Lung (tissue), 12 donors: ENCODE data around the gene MME. TPM values are rescaled to one million over a fixed set of nuclear protein-coding genes. Genes with fewer than 3 reads are reported as not detected.

Experiments used
- ATAC-seq: fragments of 200-7000 bp; cut with Tn5 transposase; one replicate; pipeline ENCODE4 v1.9.1; 2020; ENCODE audit warnings: moderate number of reproducible peaks; ENCODE audit not compliant: insufficient read depth, low FRiP score
- DNase-seq, 3 donors: peaks; one replicate each; pipeline ENCODE4 v3.0.0-alpha.2; 2013 to 2017
- H3K27ac ChIP-seq, 2 donors: one replicate each; pipeline ENCODE4 v1.5.1; 2013; ENCODE audit warnings: mild to moderate bottlenecking in 2 of 2, moderate library complexity in 2 of 2, control low read depth in 1 of 2, inconsistent platforms in 1 of 2, low read depth in 1 of 2, low read length in 1 of 2
- H3K27me3 ChIP-seq, 3 donors: one replicate each; pipeline ENCODE4 v1.5.1; 2013; ENCODE audit warnings: low read length in 2 of 3; ENCODE audit not compliant: control insufficient read depth in 3 of 3, insufficient read depth in 3 of 3
- H3K36me3 ChIP-seq, 4 donors: one replicate each; pipeline ENCODE4 v1.5.1; 2013; ENCODE audit warnings: low read length in 4 of 4, mild to moderate bottlenecking in 1 of 4, moderate library complexity in 1 of 4; ENCODE audit not compliant: control insufficient read depth in 4 of 4, insufficient read depth in 4 of 4
- H3K4me1 ChIP-seq, 5 donors: one replicate each; pipeline ENCODE4 v1.5.1; 2013; ENCODE audit warnings: low read length in 5 of 5, mild to moderate bottlenecking in 2 of 5, moderate library complexity in 1 of 5; ENCODE audit not compliant: control insufficient read depth in 5 of 5, insufficient read depth in 5 of 5
- H3K4me3 ChIP-seq: one replicate; pipeline ENCODE4 v1.5.1; 2013; ENCODE audit warnings: mild to moderate bottlenecking, control low read depth, moderate library complexity
- H3K9ac ChIP-seq, 2 donors: one replicate each; pipeline ENCODE4 v1.5.1; 2013; ENCODE audit warnings: low read length in 2 of 2, control low read depth in 1 of 2; ENCODE audit not compliant: insufficient read depth in 1 of 2
- H3K9me3 ChIP-seq, 4 donors: one replicate each; pipeline ENCODE4 v1.5.1; 2013; ENCODE audit warnings: low read length in 3 of 4, mild to moderate bottlenecking in 1 of 4, moderate library complexity in 1 of 4; ENCODE audit not compliant: control insufficient read depth in 4 of 4, insufficient read depth in 3 of 4
- whole genome bisulfite sequencing, 2 donors: extraction: QIAGEN DNeasy Blood & Tissue Kit; methylation state at CpG; one replicate each; pipeline ENCODE4 v1.1.7; 2013; 5-methylcytosine and 5-hydroxymethylcytosine counted together
- polyA plus RNA-seq, 2 donors: library from polyadenylated mRNA; stranded (reverse); fragments of 200-250 nt; gene quantifications; one replicate each; pipeline ENCODE4 v1.2.1, GENCODE V29; 2013
- total RNA-seq, 2 donors: library from RNA; depleted of rRNA in 1 of 2; stranded (reverse); fragments of >200 nt in 1 of 2; gene quantifications; one replicate each; pipeline ENCODE4 v1.2.1, GENCODE V29; 2014 to 2021
- TF ChIP-seq, protein P1 (sequence below): IDR thresholded peaks from 2 replicates; pipeline ENCODE4 v1.5.1; 2012; ENCODE audit warnings: mild to moderate bottlenecking; ENCODE audit errors: control extremely low read depth, extremely low read depth
- donor health status: control.
- donor health status: control.
- donor health status: Bipolar disorder and iron deficiency.
- donor health status: healthy.
- donor health status: DM: yes; HTN: yes; CAD: no.

MME gene
- total and polyA plus RNA-seq, 4 donors: 7.9 to 41.0 (median 9.2) TPM

GRCh38 chr3:155196131-155197021, 116.3 kb downstream of the MME start:
- H3K36me3 ChIP-seq: no peaks in the 10 kb centered on the region
- DNase-seq: no peak
- peaks cover 0 to 2% (median 0%) of the 10 kb centered on the region in 5 donors for H3K4me1 ChIP-seq
- H3K27me3 ChIP-seq: no peaks in the 10 kb centered on the region
- no peak overlapping the region for H3K27ac ChIP-seq
- no peaks in the 10 kb centered on the region for H3K9me3 ChIP-seq
- H3K4me3 ChIP-seq: no peak overlapping the region
- TF ChIP-seq, protein P1, sequence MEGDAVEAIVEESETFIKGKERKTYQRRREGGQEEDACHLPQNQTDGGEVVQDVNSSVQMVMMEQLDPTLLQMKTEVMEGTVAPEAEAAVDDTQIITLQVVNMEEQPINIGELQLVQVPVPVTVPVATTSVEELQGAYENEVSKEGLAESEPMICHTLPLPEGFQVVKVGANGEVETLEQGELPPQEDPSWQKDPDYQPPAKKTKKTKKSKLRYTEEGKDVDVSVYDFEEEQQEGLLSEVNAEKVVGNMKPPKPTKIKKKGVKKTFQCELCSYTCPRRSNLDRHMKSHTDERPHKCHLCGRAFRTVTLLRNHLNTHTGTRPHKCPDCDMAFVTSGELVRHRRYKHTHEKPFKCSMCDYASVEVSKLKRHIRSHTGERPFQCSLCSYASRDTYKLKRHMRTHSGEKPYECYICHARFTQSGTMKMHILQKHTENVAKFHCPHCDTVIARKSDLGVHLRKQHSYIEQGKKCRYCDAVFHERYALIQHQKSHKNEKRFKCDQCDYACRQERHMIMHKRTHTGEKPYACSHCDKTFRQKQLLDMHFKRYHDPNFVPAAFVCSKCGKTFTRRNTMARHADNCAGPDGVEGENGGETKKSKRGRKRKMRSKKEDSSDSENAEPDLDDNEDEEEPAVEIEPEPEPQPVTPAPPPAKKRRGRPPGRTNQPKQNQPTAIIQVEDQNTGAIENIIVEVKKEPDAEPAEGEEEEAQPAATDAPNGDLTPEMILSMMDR: no peak
- ATAC-seq: no peak
- no peak overlapping the region for H3K9ac ChIP-seq
- 92 to 93% methylated on average over 5 of the region's 5 CpGs for WGBS, 2 donors

DNA sequence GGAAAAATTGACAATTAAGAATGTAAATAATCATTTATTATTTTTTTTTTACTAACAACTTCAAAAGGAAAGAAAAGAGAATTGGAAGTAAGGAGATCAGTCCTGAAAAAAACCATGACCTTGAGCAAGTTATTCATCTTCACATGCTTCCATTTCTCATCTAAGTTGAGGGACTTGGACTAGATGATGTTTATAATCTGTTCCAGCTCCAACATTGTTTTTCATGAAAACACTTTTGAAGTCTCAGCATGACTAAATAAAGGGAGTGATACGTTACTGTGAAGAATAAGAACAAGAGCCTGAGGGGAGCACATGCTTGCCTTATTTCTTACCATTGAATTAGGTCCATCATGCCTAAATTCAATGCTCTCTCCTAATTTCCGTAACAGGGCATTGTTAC, 117.7 kb downstream of the MME start:
- Histone ChIP-seq H3K27me3 (no peaks in the 10 kb centered on the region), H3K4me3 (no peak overlapping the region), H3K4me1 (peaks cover 0 to 2% (median 0%) of the 10 kb centered on the region in 5 donors), H3K9me3 (no peaks in the 10 kb centered on the region), H3K27ac (no peak overlapping the region), H3K36me3 (no peaks in the 10 kb centered on the region), H3K9ac (no peak overlapping the region)
- TF ChIP-seq, protein P1: no peak
- 80 to 87% methylated on average over 2 of the region's 2 CpGs for WGBS, 2 donors
- no peak for ATAC-seq
- DNase-seq: no peak

GRCh38 chr3:155202626-155203025, 122.5 kb downstream of the MME start:
- Histone ChIP-seq H3K9ac (no peak overlapping the region), H3K27ac (no peak overlapping the region), H3K4me3 (no peak overlapping the region), H3K27me3 (no peaks in the 10 kb centered on the region), H3K4me1 (no peaks in the 10 kb centered on the region), H3K9me3 (no peaks in the 10 kb centered on the region), H3K36me3 (no peaks in the 10 kb centered on the region)
- no peak for ATAC-seq
- 73 to 87% methylated on average over 4 of the region's 4 CpGs for WGBS, 2 donors
- TF ChIP-seq, protein P1: no peak
- peak in 1 of 3 donors; percentile 22 for DNase-seq
